H1 (cell line): Measurements from ENCODE around the gene ADGRA3. TPM values are rescaled to one million over a fixed set of nuclear protein-coding genes. Genes with fewer than 3 reads are reported as not detected.

Source experiments
- CTCF ChIA-PET: fragments of 300-600 bp; sonication (Branson Sonifier 250); formaldehyde crosslinking; loops from one replicate; lab custom pipeline; 2021; ENCODE audit not compliant: partially characterized antibody; lab: Charles Lee
- POLR2A ChIA-PET: fragments of 300-600 bp; sonication (Branson Sonifier 250); formaldehyde crosslinking; loops from one replicate; lab custom pipeline; 2021; ENCODE audit warnings: inconsistent platforms; ENCODE audit not compliant: partially characterized antibody; lab: Charles Lee
- DNase-seq, 2 experiments: peaks; one replicate each; pipeline versions ENCODE4 v3.0.0 to v3.0.0-alpha.2; 2010 to 2022; ENCODE audit warnings: low spot score in 2 of 2, low read depth in 1 of 2, mixed read lengths in 1 of 2
- FAIRE-seq: peaks from 2 replicates; lab custom pipeline; 2011; peaks lifted over from hg19 to GRCh38; lab: Jason Lieb, UNC
- H2AFZ ChIP-seq: 2 replicates; pipeline ENCODE4 v1.8.1; 2012; ENCODE audit warnings: low read length, inconsistent platforms
- H2AK5ac ChIP-seq: 2 replicates; pipeline ENCODE4 v1.6.1; 2013; ENCODE audit warnings: low read depth, low read length
- H2BK120ac ChIP-seq: replicated peaks from 2 replicates; pipeline ENCODE3; 2013; ENCODE audit warnings: low read depth, low read length, inconsistent platforms
- H2BK12ac ChIP-seq: 2 replicates; pipeline ENCODE4 v1.6.1; 2013; ENCODE audit warnings: low read depth, low read length
- H2BK15ac ChIP-seq: 2 replicates; pipeline ENCODE4 v1.6.1; 2013; ENCODE audit warnings: low read length
- H2BK20ac ChIP-seq: 2 replicates; pipeline ENCODE4 v1.6.1; 2013; ENCODE audit warnings: low read length
- H2BK5ac ChIP-seq: 2 replicates; pipeline ENCODE4 v1.6.1; 2013; ENCODE audit warnings: low read depth, low read length
- H3K14ac ChIP-seq: 2 replicates; pipeline ENCODE4 v1.6.1; 2013; ENCODE audit warnings: inconsistent platforms; ENCODE audit not compliant: insufficient read length
- H3K18ac ChIP-seq: 2 replicates; pipeline ENCODE4 v1.6.1; 2013; ENCODE audit warnings: low read length; ENCODE audit errors: extremely low read depth
- H3K23ac ChIP-seq: 2 replicates; pipeline ENCODE4 v1.6.1; 2013; ENCODE audit warnings: inconsistent platforms; ENCODE audit not compliant: insufficient read length
- H3K23me2 ChIP-seq: 2 replicates; pipeline ENCODE4 v1.6.1; 2013; ENCODE audit warnings: low read depth, low read length
- H3K27ac ChIP-seq: 2 replicates; pipeline ENCODE4 v1.6.1; 2011; ENCODE audit warnings: low read depth, low read length, inconsistent platforms
- H3K27me3 ChIP-seq, 4 experiments: replicated peaks in 1 of 4; 1 replicate in 1 of 4; 2 replicates in 3 of 4; pipeline versions ENCODE4 v1.6.1 to v1.8.1; 2011 to 2013; ENCODE audit warnings: low read length in 3 of 4, mild to moderate bottlenecking in 3 of 4, inconsistent platforms in 2 of 4, mixed read lengths in 2 of 4, moderate library complexity in 1 of 4; ENCODE audit not compliant: control insufficient read depth in 3 of 4, insufficient read depth in 3 of 4; ENCODE audit errors: extremely low read depth in 1 of 4
- H3K36me3 ChIP-seq, 4 experiments: 2 replicates each; pipeline versions ENCODE4 v1.6.1 to v1.8.1; 2011 to 2013; ENCODE audit warnings: mild to moderate bottlenecking in 4 of 4, low read length in 3 of 4, moderate library complexity in 2 of 4, control low read depth in 1 of 4, inconsistent platforms in 1 of 4; ENCODE audit not compliant: insufficient read depth in 4 of 4, control insufficient read depth in 2 of 4
- H3K4ac ChIP-seq: replicated peaks from 2 replicates; pipeline ENCODE3; 2013; ENCODE audit warnings: low read length, low read depth, mixed read lengths, inconsistent platforms; ENCODE audit not compliant: insufficient read length
- H3K4me1 ChIP-seq, 4 experiments: replicated peaks in 1 of 4; 1 replicate in 1 of 4; 2 replicates in 3 of 4; pipeline versions ENCODE4 v1.6.1 to v1.8.1; 2011 to 2013; ENCODE audit warnings: low read length in 3 of 4, inconsistent platforms in 2 of 4, mixed read lengths in 1 of 4; ENCODE audit not compliant: insufficient read depth in 4 of 4, control insufficient read depth in 3 of 4
- H3K4me2 ChIP-seq, 2 experiments: 2 replicates each; pipeline versions ENCODE4 v1.6.1 to v1.8.1; 2011 to 2013; ENCODE audit warnings: low read depth in 2 of 2, low read length in 2 of 2, control low read depth in 1 of 2, inconsistent platforms in 1 of 2, mild to moderate bottlenecking in 1 of 2; ENCODE audit not compliant: insufficient read depth in 1 of 2
- H3K4me3 ChIP-seq, 4 experiments: fragments of 200-600, 300-600 bp in 1 of 4; sonication (generic), shearing (Covaris generic), sonication (Bioruptor Twin) in 1 of 4; 2 replicates each; pipeline versions ENCODE4 v1.5.1 to v1.8.1; 2011 to 2016; ENCODE audit warnings: low read length in 4 of 4, low read depth in 3 of 4, control low read depth in 2 of 4, inconsistent platforms in 2 of 4, mild to moderate bottlenecking in 2 of 4, mixed read lengths in 1 of 4, moderate library complexity in 1 of 4; ENCODE audit not compliant: insufficient read depth in 2 of 4; ENCODE audit errors: extremely low read depth in 1 of 4
- H3K56ac ChIP-seq: replicated peaks from 2 replicates; pipeline ENCODE3; 2013; ENCODE audit warnings: low read depth, mild to moderate bottlenecking, mixed read lengths, low read length, inconsistent platforms; ENCODE audit not compliant: insufficient read length
- H3K79me1 ChIP-seq: 2 replicates; pipeline ENCODE4 v1.6.1; 2013; ENCODE audit warnings: low read depth, low read length, control low read depth
- H3K79me2 ChIP-seq, 2 experiments: 2 replicates each; pipeline versions ENCODE4 v1.6.1 to v1.8.1; 2012 to 2013; ENCODE audit warnings: low read length in 2 of 2, mild to moderate bottlenecking in 2 of 2, inconsistent platforms in 1 of 2; ENCODE audit not compliant: insufficient read depth in 2 of 2, control insufficient read depth in 1 of 2
- H3K9ac ChIP-seq, 4 experiments: replicated peaks in 1 of 4; 1 replicate in 1 of 4; 2 replicates in 3 of 4; pipeline versions ENCODE4 v1.6.1 to v1.8.1; 2011 to 2013; ENCODE audit warnings: low read depth in 3 of 4, low read length in 3 of 4, control low read depth in 2 of 4, mild to moderate bottlenecking in 2 of 4, moderate library complexity in 2 of 4, inconsistent platforms in 1 of 4; ENCODE audit errors: extremely low read depth in 1 of 4
- H3K9me3 ChIP-seq, 2 experiments: 2 replicates each; pipeline versions ENCODE4 v1.6.1 to v1.8.1; 2012 to 2013; ENCODE audit warnings: mild to moderate bottlenecking in 2 of 2, moderate library complexity in 2 of 2, control low read depth in 1 of 2, inconsistent platforms in 1 of 2, low read depth in 1 of 2, low read length in 1 of 2, mixed read lengths in 1 of 2; ENCODE audit not compliant: insufficient read depth in 2 of 2
- H4K20me1 ChIP-seq, 2 experiments: replicated peaks in 1 of 2; 2 replicates each; pipeline versions ENCODE3 to v1.8.1; 2011 to 2013; ENCODE audit warnings: inconsistent platforms in 2 of 2, low read length in 2 of 2, mild to moderate bottlenecking in 1 of 2; ENCODE audit not compliant: insufficient read depth in 2 of 2, control insufficient read depth in 1 of 2
- H4K5ac ChIP-seq: 2 replicates; pipeline ENCODE4 v1.6.1; 2013; ENCODE audit warnings: low read length, low read depth, mixed read lengths, inconsistent platforms; ENCODE audit not compliant: insufficient read length
- H4K8ac ChIP-seq: 2 replicates; pipeline ENCODE4 v1.8.0; 2013; ENCODE audit warnings: mild to moderate bottlenecking, moderate library complexity, low read length, inconsistent platforms; ENCODE audit not compliant: insufficient read depth; ENCODE audit errors: extremely low read depth
- H4K91ac ChIP-seq: replicated peaks from 2 replicates; pipeline ENCODE3; 2013; ENCODE audit warnings: low read length, mixed read lengths, inconsistent platforms; ENCODE audit not compliant: insufficient read length
- ASH2L ChIP-seq: fragments of 200-600, 300-600 bp; sonication (generic); IDR thresholded peaks from one replicate; pipeline ENCODE4 v1.7.1; 2017; ENCODE audit warnings: low read length
- CEBPB ChIP-seq: IDR thresholded peaks from 2 replicates; pipeline ENCODE4 v1.6.1; 2012; ENCODE audit warnings: low read depth, low read length
- JUN ChIP-seq: IDR thresholded peaks from 2 replicates; pipeline ENCODE4 v1.6.1; 2011; ENCODE audit warnings: low read depth, mild to moderate bottlenecking, improper control_type of control experiment, low read length
- NANOG ChIP-seq: IDR thresholded peaks from 2 replicates; pipeline ENCODE4 v1.6.1; 2011; ENCODE audit warnings: low read length, low read depth, mild to moderate bottlenecking, inconsistent platforms; ENCODE audit not compliant: insufficient read depth, poor library complexity, severe bottlenecking
- RBBP5 ChIP-seq: IDR thresholded peaks from 2 replicates; pipeline ENCODE4 v1.7.1; 2012; ENCODE audit warnings: low read depth, mild to moderate bottlenecking, inconsistent platforms, low read length, moderate library complexity, borderline replicate concordance
- RXRA ChIP-seq: IDR thresholded peaks from 2 replicates; pipeline ENCODE4 v1.6.1; 2011; ENCODE audit warnings: low read depth, mild to moderate bottlenecking, low read length, moderate library complexity; ENCODE audit not compliant: insufficient read depth
- SP4 ChIP-seq: IDR thresholded peaks from 2 replicates; pipeline ENCODE4 v1.6.1; 2012; ENCODE audit warnings: low read length, inconsistent platforms
- YY1 ChIP-seq: IDR thresholded peaks from 2 replicates; pipeline ENCODE4 v1.6.1; 2011; ENCODE audit warnings: low read depth, mild to moderate bottlenecking, low read length
- WGBS, 2 experiments: shearing (Covaris generic) in 1 of 2; methylation state at CpG; one replicate each; pipeline versions ENCODE4 v1.1.6 to v1.1.7; 2013 to 2015; ENCODE audit warnings: low lambda C conversion rate in 2 of 2, mixed read lengths in 2 of 2, inconsistent platforms in 1 of 2, low coverage in 1 of 2, missing lambda C conversion rate in 1 of 2; ENCODE audit not compliant: insufficient replicate concordance in 2 of 2, insufficient coverage in 1 of 2, insufficient read length in 1 of 2; ENCODE audit errors: extremely low coverage in 1 of 2, missing lambda C conversion rate in 1 of 2; 5-methylcytosine and 5-hydroxymethylcytosine counted together
- polyA plus RNA-seq, 7 experiments: library from polyadenylated mRNA; depleted of rRNA in 3 of 7; stranded (reverse) in 5 of 7; unstranded in 2 of 7; fragments of >200 nt in 5 of 7; fragments of 200-250 nt in 2 of 7; gene quantifications; 1 replicate in 5 of 7; 2 replicates in 1 of 7; 4 replicates in 1 of 7; pipeline versions ENCODE4 v1.2.1 to v1.2.3, GENCODE V29; 2011 to 2013; ENCODE audit warnings: missing spikeins in 2 of 7, mixed read lengths in 2 of 7
- total RNA-seq: library from RNA; stranded (reverse); fragmentation: NEBNext Ultra II Directional; extraction: Animal tissue kit (Norgen Biotek cat#: 25700); gene quantifications from 2 replicates; pipeline ENCODE4 v1.2.1, GENCODE V29; 2021
- TF ChIP-seq, protein P1 (sequence below): IDR thresholded peaks from 2 replicates; pipeline ENCODE4 v1.6.1; 2012; ENCODE audit warnings: inconsistent platforms
- TF ChIP-seq, protein P2 (sequence below), 3 experiments: IDR thresholded peaks; 1 replicate in 2 of 3; 2 replicates in 1 of 3; pipeline versions ENCODE4 v1.5.1 to v1.6.1; 2011; ENCODE audit warnings: low read length in 3 of 3, mild to moderate bottlenecking in 3 of 3, inconsistent platforms in 2 of 3, low read depth in 1 of 3, moderate library complexity in 1 of 3; ENCODE audit not compliant: insufficient read depth in 1 of 3; ENCODE audit errors: control extremely low read depth in 1 of 3

Gene ADGRA3
- total and polyA plus RNA-seq, 2 of the 8 experiments (the other 6 are each of a cell fraction or from before 2014, with no cell fraction given), result 31.5 to 63.0 TPM

DNA sequence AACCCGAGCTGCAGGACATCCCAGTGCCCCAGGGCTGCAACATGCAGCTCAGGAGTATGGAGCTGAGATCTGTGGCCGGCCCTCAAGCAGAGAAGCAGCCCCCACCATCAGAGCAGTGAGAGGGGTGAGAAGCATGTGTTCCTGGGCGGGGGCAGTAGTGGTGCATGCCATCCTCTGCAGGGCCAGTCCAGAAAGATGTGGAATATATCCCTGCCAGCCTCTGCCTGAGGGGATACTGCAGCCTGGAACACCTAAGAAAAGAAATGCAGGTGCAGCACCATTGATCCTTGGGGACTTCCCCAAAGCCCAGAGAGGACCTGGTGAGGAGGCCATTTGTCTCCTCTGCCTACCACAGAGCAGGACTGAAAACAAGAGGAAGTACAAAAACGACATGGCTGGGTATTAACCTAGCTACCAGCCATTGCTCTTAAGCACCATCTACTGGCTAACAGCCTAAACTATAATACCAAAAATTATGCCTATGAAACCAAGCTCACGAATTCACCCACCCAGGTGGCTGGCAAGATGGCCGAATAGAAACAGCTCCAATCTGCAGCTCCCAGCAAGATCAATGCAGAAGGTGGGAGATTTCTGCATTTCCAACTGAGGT is 158.8 kb downstream of the ADGRA3 start:
- Histone ChIP-seq H2AFZ (no peak overlapping the region), H3K79me2 (no peaks in the 10 kb centered on the region), H4K91ac (no peak overlapping the region), H2BK20ac (no peak overlapping the region), H4K8ac (no peak overlapping the region), H2BK5ac (no peak overlapping the region), H3K18ac (no peak overlapping the region), H3K9me3 (no peaks in the 10 kb centered on the region), H3K4me3 (no peak overlapping the region), H3K14ac (no peak overlapping the region), H4K5ac (no peak overlapping the region), H2BK120ac (no peak overlapping the region), H3K27ac (no peak overlapping the region), H4K20me1 (no peaks in the 10 kb centered on the region), H2BK12ac (no peak overlapping the region), H3K79me1 (no peaks in the 10 kb centered on the region), H3K23ac (no peak overlapping the region), H2AK5ac (no peak overlapping the region), H3K56ac (no peak overlapping the region), H3K27me3 (no peaks in the 10 kb centered on the region), H3K4ac (no peak overlapping the region), H3K23me2 (no peaks in the 10 kb centered on the region), H3K9ac (no peak overlapping the region), H3K4me2 (no peak overlapping the region), H3K36me3 (no peaks in the 10 kb centered on the region), H2BK15ac (no peak overlapping the region), H3K4me1 (0 out of 7 replicates have a peak, but pooled peaks cover 0 to 2% (median 0%) of the 10 kb centered on the region in 4 experiments)
- ChIA-PET POLR2A (no interaction called here), CTCF (interaction anchor here (1.1 to 3.3 kb wide), 15 partner anchors 10 to 568 kb away, joined by 3 to 16 read pairs (median 4); partner anchors contain the start of gene KCNIP4)
- WGBS, 2 experiments, result 82% methylated on average over 6 of the region's 6 CpGs; no CpG with 5 or more reads in 1 of the 2 experiments
- DNase-seq, result no peak
- FAIRE-seq, result no peak
- TF ChIP-seq NANOG (no peak), RBBP5 (no peak), ASH2L (no peak), RXRA (no peak), SP4 (no peak), CEBPB (no peak), JUN (no peak), YY1 (no peak)
- TF ChIP-seq, protein P1, sequence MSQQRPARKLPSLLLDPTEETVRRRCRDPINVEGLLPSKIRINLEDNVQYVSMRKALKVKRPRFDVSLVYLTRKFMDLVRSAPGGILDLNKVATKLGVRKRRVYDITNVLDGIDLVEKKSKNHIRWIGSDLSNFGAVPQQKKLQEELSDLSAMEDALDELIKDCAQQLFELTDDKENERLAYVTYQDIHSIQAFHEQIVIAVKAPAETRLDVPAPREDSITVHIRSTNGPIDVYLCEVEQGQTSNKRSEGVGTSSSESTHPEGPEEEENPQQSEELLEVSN, result no peak
- TF ChIP-seq, protein P2, sequence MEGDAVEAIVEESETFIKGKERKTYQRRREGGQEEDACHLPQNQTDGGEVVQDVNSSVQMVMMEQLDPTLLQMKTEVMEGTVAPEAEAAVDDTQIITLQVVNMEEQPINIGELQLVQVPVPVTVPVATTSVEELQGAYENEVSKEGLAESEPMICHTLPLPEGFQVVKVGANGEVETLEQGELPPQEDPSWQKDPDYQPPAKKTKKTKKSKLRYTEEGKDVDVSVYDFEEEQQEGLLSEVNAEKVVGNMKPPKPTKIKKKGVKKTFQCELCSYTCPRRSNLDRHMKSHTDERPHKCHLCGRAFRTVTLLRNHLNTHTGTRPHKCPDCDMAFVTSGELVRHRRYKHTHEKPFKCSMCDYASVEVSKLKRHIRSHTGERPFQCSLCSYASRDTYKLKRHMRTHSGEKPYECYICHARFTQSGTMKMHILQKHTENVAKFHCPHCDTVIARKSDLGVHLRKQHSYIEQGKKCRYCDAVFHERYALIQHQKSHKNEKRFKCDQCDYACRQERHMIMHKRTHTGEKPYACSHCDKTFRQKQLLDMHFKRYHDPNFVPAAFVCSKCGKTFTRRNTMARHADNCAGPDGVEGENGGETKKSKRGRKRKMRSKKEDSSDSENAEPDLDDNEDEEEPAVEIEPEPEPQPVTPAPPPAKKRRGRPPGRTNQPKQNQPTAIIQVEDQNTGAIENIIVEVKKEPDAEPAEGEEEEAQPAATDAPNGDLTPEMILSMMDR (IDR thresholded peaks at IDR 0.05; ENCODE audit: control extremely low read depth in 1 of 3, insufficient read depth in 1 of 3, low read depth in 1 of 3, low read length in 3 of 3), result peak in 2 of 3 experiments; percentile 15 to 24; a peak in 2 of 4 replicates
